ENCODE measurements around the gene DCTN4. TPM values are rescaled to one million over a fixed set of nuclear protein-coding genes. Genes with fewer than 3 reads are reported as not detected.

Gene DCTN4
- total and polyA plus RNA-seq, 8 donors: 64.2 to 76.6 (median 69.7) TPM

DNA sequence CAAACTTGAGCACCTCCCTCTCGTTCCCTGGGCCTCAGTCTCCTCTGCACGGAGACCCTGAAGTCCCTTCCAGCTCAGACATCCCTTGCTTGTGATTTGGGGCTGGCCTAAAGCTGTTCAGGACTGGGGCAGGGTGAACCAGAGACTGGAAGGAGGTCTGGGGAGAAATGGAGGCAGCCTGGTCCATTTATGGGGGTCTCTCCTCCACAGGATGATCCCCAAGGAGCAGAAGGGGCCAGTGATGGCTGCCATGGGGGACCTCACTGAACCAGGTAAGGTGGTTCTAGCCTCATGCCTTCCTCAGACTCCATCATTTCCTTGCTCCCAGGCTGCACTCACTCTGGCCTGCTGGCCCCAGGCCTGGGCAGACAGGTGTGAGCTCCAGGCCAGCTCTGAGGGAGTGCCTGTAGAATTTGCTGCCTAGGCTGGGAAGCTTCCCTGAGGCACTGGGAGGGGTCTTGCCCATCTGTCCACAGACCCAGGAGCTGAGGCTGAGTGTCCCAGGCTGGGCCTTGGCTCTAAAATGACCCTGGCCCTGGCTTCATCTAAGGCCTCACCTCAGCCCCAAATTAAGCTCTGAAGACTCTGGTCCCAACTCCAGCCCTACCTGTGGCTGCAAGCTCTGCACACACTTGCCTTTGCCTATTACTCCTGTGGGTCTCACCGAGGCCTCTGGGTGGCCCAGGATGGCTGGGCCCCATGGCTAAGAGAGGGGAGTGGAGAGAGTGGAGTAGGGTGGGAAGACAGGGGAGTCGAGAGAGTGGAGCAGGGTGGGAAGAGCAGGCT, 95.9 kb downstream of the DCTN4 start:
- no peaks in the 10 kb centered on the region for H3K4me1 ChIP-seq
- ATAC-seq (no peak), DNase-seq (no peak)
- intact Hi-C loops (cut with DNase I): loop anchor here in 1 of 2 donors (5.0 kb wide), 1 partner anchor 101 kb away; no protein-coding TSS in a partner anchor
- no peak overlapping the region for H3K27ac ChIP-seq
- no peaks in the 10 kb centered on the region for H3K27me3 ChIP-seq
- no peak overlapping the region for H3K4me3 ChIP-seq
- no peaks in the 10 kb centered on the region for H3K36me3 ChIP-seq
- H3K9me3 ChIP-seq: no peaks in the 10 kb centered on the region
- TF ChIP-seq, protein P1, sequence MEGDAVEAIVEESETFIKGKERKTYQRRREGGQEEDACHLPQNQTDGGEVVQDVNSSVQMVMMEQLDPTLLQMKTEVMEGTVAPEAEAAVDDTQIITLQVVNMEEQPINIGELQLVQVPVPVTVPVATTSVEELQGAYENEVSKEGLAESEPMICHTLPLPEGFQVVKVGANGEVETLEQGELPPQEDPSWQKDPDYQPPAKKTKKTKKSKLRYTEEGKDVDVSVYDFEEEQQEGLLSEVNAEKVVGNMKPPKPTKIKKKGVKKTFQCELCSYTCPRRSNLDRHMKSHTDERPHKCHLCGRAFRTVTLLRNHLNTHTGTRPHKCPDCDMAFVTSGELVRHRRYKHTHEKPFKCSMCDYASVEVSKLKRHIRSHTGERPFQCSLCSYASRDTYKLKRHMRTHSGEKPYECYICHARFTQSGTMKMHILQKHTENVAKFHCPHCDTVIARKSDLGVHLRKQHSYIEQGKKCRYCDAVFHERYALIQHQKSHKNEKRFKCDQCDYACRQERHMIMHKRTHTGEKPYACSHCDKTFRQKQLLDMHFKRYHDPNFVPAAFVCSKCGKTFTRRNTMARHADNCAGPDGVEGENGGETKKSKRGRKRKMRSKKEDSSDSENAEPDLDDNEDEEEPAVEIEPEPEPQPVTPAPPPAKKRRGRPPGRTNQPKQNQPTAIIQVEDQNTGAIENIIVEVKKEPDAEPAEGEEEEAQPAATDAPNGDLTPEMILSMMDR (IDR thresholded peaks at IDR 0.05): no peak

DNA sequence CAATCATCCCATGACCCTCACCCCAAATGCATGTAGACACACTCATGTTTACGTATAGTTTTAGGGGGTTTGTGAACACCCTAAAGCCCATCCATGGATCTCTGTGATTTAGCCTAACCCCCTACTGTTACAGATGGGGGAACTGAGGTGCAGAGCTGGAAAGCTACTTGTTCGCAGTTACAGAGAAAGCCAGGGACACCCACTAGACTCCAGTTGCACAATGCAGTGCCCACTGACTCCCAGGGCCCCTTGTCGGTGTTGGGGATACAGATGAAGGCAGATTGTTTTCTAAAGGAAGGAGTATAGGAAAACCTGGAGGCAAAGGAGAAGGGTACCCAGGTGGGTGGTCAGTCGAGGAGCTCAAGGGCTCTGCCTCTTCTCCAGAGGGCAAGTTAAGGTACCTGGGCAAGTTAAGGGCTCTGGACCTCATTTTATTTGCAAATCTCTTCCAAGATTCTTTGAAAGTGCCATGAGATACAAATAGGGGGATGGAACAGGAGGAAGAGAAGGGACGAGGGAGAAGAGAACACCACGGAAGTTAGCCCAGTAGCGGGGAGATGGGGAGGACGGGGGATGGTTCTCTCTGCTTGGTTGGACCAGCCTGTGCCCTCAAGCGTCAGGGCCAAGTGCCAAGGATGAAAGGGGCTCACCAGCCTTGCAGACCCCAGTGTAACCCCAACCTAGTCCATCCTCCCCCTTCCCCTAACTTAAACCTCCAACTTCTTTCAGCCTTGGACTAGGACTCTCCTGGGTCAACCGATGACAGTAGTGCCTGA, 96.8 kb downstream of the DCTN4 start:
- H3K9me3 ChIP-seq: no peaks in the 10 kb centered on the region
- intact Hi-C loops (cut with DNase I): loop anchor here in 1 of 2 donors (5.0 kb wide), 1 partner anchor 100 kb away; no protein-coding TSS in a partner anchor
- no peak overlapping the region for H3K27ac ChIP-seq
- no peak for ATAC-seq
- no peaks in the 10 kb centered on the region for H3K36me3 ChIP-seq
- H3K4me3 ChIP-seq: no peak overlapping the region
- no peak for DNase-seq
- peaks cover 0 to 1% of the 10 kb centered on the region in 2 donors for H3K4me1 ChIP-seq
- H3K27me3 ChIP-seq: no peaks in the 10 kb centered on the region
- TF ChIP-seq, protein P1 (IDR thresholded peaks at IDR 0.05): no peak

DNA sequence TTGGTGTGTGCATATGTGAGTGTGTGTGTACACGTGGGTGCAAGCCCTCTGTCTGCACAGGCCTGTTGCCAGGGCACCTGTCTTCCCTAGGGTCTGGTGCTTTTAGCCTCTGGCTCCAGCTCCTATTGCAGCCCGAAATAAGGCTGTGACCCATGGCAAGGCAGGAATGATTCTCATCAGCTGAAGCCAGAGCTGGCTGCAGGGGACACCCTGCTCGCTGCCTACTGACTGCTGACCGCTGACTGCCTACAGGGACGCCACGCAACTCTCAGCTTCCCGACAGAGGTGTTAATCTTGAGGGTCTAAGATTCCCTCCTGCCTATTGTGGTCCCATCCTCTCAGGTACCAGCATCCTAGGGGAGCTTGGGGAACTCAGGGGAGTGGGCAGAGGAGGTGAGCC, 97.7 kb downstream of the DCTN4 start, which contains the start of gene MYOZ3:
TSS of gene MYOZ3 (plus strand) at position 166 of the 400 bp plus-strand sequence. CDS start 1,691 bp downstream, outside the sequence.
- intact Hi-C loops (cut with DNase I): loop anchor here in 1 of 2 donors (5.0 kb wide), 1 partner anchor 99 kb away; no protein-coding TSS in a partner anchor
- no peaks in the 10 kb centered on the region for H3K9me3 ChIP-seq
- no peaks in the 10 kb centered on the region for H3K36me3 ChIP-seq
- no peak within 1 kb of the TSS for H3K27ac ChIP-seq
- no peak for ATAC-seq
- DNase-seq: no peak
- no peaks in the 10 kb centered on the region for H3K27me3 ChIP-seq
- H3K4me1 ChIP-seq: peaks cover 4% of the 10 kb centered on the region in 2 donors
- H3K4me3 ChIP-seq: no peak within 1 kb of the TSS
- TF ChIP-seq, protein P1 (IDR thresholded peaks at IDR 0.05): no peak

DNA sequence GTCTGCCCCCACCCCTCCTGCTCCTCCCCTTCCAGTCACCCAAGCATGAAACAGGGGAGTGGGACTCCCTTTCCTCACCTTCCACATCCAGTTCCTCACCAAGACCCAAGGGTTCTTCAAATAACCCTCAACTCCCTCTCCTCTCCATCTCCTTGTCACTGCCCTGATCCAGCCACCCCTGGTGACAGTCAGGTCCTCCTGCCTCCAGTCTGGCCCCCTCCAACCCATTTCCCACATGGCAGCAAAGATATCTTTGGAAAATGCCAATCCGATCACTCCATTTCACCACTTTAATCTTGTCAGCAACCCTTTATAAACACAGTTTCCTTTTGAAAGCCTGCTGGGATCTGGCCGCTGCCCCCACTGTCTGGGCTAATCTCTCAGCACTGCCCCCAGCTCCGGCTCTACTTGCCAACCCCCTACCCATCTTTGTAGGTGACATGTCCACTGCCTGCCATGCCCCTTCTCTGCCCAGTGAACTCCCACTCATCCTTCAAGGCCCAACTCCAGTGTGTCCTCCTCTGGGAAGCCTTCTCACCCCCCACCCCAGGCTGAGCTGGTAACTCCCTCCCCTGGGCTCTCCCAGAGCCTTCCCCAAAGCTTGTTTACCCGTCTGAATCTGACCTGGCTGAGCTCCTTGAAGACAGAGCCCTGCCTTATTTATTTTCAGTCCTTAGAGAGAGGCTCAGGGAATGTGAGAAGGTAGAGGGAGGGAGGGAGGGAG, 98.5 kb downstream of the DCTN4 start:
- Histone ChIP-seq H3K27me3 (no peaks in the 10 kb centered on the region), H3K36me3 (no peaks in the 10 kb centered on the region), H3K9me3 (no peaks in the 10 kb centered on the region), H3K4me1 (peaks cover 4 to 11% of the 10 kb centered on the region in 2 donors), H3K4me3 (no peak overlapping the region), H3K27ac (no peak overlapping the region)
- intact Hi-C loops (cut with DNase I): loop anchor here in 1 of 2 donors (5.0 kb wide), 1 partner anchor 98 kb away; no protein-coding TSS in a partner anchor
- TF ChIP-seq, protein P1 (IDR thresholded peaks at IDR 0.05): no peak
- ATAC-seq (peak; percentile 36), DNase-seq (no peak)

Data from left lung (tissue), 10 donors.